Fibroblast of skin of right quadriceps (primary cell): ENCODE results near the gene HAPLN3.
"Not testable (repeated sequence)": the region's sequence is repeated elsewhere in the genome, so short reads cannot be mapped to it uniquely, and the experiment has no call there.

Experiments
- DNase-seq: peaks from one replicate; pipeline ENCODE4 v3.0.0-alpha.2; 2013

The HAPLN3 gene, protein sequence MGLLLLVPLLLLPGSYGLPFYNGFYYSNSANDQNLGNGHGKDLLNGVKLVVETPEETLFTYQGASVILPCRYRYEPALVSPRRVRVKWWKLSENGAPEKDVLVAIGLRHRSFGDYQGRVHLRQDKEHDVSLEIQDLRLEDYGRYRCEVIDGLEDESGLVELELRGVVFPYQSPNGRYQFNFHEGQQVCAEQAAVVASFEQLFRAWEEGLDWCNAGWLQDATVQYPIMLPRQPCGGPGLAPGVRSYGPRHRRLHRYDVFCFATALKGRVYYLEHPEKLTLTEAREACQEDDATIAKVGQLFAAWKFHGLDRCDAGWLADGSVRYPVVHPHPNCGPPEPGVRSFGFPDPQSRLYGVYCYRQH

DNA sequence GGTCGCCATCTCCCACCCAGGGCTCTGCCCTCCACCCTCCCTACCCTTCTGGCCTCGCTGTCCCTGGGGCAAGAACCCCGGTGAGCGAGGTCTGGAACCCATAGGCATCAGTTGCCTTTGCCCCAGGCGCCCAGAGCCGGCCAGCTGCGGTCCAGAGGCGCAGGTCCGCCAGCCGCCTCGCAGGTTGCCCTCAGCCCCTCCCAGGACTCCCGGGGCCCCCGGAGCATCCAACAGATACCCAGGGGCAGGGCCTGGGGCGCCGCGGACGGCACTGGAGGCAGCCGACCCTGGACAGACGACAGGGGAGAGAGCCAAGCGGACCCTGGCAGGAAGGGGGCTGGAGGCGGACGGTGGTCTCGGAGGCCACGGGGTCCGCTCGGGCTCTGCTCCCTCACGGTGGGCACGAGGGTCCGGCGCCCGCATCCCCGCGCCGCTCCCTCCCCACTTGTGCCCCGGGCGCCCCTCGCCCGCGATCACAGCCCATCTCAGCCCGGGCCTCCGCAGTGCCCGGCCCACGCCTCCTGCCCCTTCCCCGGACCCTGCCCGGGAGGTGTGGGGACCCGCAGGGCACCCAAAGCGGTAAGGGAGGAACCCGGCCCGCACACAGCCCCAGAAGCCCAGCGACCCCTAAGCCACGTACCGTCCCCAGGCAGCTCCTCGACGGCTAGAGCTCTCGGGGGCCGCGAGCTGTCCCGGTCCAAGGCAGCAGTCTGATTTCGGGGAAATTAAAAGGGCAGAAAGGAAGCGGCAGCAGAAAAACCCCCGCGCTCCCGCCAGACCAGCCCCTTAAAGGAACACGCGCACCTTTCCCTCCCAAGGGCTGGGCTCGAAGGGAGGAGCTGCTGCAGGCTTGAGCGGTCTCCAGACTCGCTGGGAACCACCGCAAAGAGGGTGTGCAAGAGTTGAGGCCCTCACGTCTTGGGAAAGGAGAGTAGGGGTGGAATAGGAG, at the start of gene HAPLN3:
Gene HAPLN3, minus strand, starts transcription at position 726 of the 949 bp plus-strand sequence. CDS start 8,246 bp downstream, outside the sequence.
- peak; percentile 31 for DNase-seq

DNA sequence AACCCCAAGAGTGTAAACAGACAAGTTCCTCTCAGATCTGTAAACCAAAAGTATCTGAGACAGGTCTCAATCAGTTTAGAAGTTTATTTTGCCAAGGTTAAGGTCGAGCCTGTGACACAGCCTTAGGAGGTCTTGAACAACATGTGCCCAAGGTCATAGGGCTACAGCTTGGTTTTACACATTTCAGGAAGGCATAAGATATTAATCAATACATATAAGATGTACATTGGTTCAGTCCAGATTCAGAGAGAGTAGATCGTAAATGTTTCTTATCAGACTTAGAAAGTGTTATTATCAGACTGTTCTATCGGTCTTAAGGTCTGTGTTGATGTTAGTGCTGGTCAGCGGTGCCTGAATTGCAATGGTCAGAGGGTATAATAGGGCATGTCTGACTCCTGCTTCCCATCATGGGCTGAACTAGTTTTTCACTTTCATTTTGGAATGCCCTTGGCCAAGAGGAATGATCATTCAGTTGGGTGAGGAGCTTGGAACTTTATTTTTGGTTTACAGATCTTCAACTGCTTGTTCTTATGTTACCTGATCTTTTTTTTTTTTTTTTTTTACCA, 44.8 kb upstream of the HAPLN3 start:
- DNase-seq: no peak

GRCh38 chr15:88939486-88939806, 44.1 kb upstream of the HAPLN3 start:
- no peak for DNase-seq

DNA sequence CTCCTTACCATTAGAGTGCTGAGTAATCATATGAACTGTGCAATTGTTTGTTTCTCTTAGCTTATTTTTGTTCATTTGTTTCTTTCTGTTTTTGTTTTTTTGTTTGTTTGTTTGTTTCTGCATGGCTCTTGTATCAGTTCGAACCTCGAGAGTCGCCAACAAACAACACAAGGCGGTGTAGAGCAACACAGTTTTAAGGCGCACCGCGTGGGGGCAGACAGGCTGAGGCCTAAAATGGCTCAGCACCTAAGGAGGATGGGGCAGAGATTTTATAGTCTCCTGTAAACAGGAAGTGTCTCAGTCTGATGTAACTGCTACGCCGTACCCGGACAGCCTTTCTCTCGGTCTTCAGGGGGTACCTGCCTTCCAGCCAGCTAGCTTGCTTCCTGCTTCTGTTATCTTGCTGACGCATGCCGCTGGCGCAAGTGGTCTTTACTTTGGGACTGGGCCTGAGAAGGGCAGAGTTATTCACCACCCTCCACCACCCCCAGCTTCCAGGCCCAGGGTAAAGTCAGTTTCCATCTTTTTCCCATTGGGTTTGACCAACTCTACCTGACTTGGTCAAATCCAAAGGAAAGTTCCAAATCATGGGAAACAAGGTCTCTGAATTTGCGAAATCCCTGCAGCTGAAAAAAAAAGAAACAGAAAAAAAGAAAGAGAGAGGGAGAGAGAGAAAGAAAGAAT, 43.6 kb upstream of the HAPLN3 start:
- DNase-seq: peak; percentile 25

GRCh38 chr15:88934449-88934848, 39.1 kb upstream of the HAPLN3 start:
- DNase-seq: not testable (repeated sequence)

- DNase-seq: no peak
These were observed 37.6 kb upstream of the HAPLN3 start for GRCh38 chr15:88932875-88933330.

GRCh38 chr15:88932271-88932874, 37.0 kb upstream of the HAPLN3 start:
- no peak for DNase-seq

- DNase-seq: no peak
These were observed 35.2 kb upstream of the HAPLN3 start for GRCh38 chr15:88930579-88930978.

DNA sequence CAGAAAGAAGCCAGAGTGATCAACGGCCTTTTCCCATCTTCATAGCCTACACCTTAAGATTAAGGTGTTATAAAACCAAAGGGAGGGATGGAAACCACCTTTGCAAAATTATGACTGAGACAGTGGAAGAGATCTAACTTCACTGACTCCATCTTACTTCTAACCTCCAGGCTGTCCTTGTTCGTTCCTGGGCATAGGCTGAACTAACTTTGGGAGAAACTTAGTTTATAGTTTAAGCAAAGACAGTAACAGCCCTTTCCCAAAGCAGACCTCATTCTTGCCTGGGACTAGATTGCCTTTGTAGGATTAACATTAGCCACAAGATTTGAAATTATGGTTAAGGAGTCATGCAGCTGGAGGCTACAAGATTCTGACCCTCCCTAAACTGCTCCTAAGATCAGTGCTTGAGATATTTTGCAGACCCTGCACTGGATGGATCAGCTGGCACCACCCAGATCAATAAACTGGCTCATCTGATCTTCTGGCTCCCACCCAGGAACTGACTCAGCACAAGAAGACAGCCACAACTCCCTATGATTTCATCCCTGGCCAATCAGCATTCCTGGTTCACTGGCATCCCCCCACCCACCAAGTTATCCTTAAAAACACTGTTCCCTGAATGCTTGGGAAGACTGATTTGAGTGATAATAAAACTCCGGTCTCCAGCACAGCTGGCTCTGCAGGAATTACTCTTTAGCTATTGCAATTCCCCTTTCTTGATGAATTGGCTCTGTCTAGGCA, 34.2 kb upstream of the HAPLN3 start:
- DNase-seq: not testable (repeated sequence)

GRCh38 chr15:88928192-88928591, 32.8 kb upstream of the HAPLN3 start:
- DNase-seq: not testable (repeated sequence)

DNA sequence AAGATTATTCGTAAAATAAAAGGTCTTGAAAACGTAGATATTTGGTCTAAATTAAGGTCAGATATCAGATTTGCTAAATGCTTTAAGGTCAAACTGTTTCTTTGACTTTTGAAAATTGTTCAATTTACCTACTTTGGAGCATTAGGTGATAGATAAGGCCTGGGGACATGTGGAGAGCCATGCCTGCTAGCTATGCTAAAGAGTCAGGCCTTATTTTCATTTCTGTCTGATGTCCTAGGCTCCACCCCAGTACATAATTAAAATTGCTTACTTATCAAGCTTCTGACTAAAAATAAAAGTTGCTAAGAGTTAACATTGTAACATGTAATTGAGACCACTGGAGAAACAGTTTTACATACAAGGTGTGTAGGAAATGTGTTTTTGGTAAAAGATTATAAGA, 30.3 kb upstream of the HAPLN3 start:
- DNase-seq: not testable (repeated sequence)

- DNase-seq: peak; percentile 86
These were observed 25.6 kb upstream of the HAPLN3 start for GRCh38 chr15:88920892-88921435.

GRCh38 chr15:88920186-88920891, 25.0 kb upstream of the HAPLN3 start:
- DNase-seq: peak; percentile 63

GRCh38 chr15:88918738-88919137, 23.4 kb upstream of the HAPLN3 start:
- DNase-seq: peak; percentile 99

GRCh38 chr15:88917760-88918159, 22.4 kb upstream of the HAPLN3 start:
- DNase-seq: no peak

GRCh38 chr15:88915354-88915753, 20.0 kb upstream of the HAPLN3 start:
- DNase-seq: no peak

DNA sequence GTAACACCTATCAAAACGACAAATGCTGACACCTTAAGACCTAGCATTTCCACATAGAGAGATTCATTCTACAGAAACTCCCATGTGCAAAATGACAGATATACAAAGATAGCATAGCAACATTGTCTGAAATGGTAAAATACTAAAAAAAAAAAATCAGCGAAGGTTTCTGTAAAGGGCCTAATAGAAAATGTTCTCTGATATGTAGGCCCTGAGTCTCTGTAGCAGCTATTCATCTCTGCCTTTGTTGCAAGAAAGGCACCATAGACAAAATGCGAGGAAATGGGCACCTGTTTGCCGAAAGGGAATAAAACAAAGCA, 18.5 kb upstream of the HAPLN3 start:
- DNase-seq: no peak

- peak; percentile 67 for DNase-seq
These were observed 17.9 kb upstream of the HAPLN3 start, which contains the start of gene MFGE8 for GRCh38 chr15:88913017-88913849. Gene MFGE8 (minus strand): TSS chr15:88913379. CDS start chr15:88913319, 60 bp downstream.

DNA sequence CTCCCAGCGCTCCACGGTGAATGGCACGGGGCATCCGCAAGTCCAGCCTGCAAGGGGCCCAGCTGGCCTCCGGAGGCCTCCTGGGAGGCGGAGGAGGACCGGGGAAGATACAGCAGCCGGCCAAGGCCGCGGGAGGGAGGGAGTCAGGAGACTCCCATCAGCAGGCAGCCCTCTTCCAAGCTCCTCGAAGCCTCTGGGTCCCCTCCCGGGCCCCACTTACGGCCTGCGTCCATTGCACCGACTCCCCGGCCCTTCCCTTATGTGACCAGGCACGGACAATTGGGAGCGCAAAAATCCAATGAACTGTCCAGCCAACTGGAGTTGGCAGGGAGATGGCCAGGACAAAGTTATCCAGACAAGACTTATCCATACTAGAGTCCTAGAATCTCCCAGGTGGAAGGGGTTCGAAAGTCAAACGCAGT, 17.2 kb upstream of the HAPLN3 start:
- no peak for DNase-seq

GRCh38 chr15:88911766-88912118, 16.4 kb upstream of the HAPLN3 start:
- peak; percentile 34 for DNase-seq
